Stimulated activated memory B cell treated with anti-CD40 and anti-IgM and Interleukin-4, amounts not matched to agents 10 μg/mL and 1 μg/mL and 100 μg/mL, for 72 hours (primary cell): ENCODE data around the gene C18orf63.

ENCODE experiments used
- ATAC-seq: fragments of 150-1000 bp; cut with Tn5 transposase; 2 replicates; pipeline ENCODE4 v1.10.0; 2021
- H3K27ac Mint-ChIP-seq: one replicate; pipeline ENCODE4 v1.8.0; 2022; ENCODE audit warnings: mild to moderate bottlenecking, mixed read lengths
- H3K27me3 Mint-ChIP-seq: one replicate; pipeline ENCODE4 v1.8.0; 2022; ENCODE audit warnings: mixed read lengths
- H3K36me3 Mint-ChIP-seq: one replicate; pipeline ENCODE4 v1.8.0; 2022; ENCODE audit warnings: mixed read lengths
- H3K4me1 Mint-ChIP-seq: one replicate; pipeline ENCODE4 v1.8.0; 2022; ENCODE audit warnings: mixed read lengths
- H3K4me3 Mint-ChIP-seq: one replicate; pipeline ENCODE4 v1.8.0; 2022; ENCODE audit warnings: mild to moderate bottlenecking, moderate library complexity, mixed read lengths
- H3K9me3 Mint-ChIP-seq: one replicate; pipeline ENCODE4 v1.8.0; 2022; ENCODE audit warnings: mixed read lengths

Gene C18orf63

DNA sequence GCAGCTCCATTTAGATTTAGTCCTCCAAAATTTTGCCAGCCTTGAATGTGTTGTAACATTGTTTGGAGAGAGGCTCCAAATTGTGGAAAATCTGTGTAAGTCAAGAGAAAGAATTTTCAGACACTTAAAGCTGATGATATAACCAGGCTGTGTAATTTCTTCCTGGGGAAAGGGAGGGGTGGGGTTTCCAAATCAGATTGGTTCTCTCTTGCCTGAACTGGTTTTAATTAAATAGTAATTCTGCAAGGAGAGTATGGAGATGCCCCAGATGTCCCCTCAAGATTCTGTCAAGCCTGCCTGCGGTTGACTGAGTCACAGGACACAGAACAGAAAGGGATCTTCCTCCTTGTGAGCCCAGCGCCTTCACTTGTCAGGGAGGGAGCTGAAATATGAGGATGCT, 54.5 kb downstream of the C18orf63 start:
- Mint-ChIP-seq H3K27ac (no peak overlapping the region), H3K4me1 (no peaks in the 10 kb centered on the region), H3K36me3 (no peaks in the 10 kb centered on the region), H3K4me3 (no peak overlapping the region), H3K9me3 (no peaks in the 10 kb centered on the region), H3K27me3 (peaks cover 20% of the 10 kb centered on the region)
- no peak for ATAC-seq

DNA sequence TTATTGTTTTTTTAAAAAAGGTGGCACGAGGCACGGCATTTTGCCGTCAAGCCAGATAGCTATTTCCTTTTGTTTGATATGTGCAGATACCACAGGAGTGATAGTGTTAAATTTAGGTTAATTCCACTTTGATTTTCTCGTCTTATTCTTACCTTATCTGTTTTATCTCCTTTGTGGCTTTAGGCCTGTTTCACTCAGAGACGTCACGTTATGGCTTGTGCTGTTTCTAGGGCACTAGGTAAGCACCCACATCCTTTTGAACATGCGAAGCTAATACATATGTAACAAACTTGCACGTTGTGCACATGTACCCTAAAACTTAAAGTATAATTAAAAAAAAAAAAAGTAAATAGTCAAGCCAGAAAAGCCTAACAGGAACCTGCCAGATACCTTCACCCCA, 57.8 kb downstream of the C18orf63 start:
- H3K27ac Mint-ChIP-seq, result no peak overlapping the region
- no peak overlapping the region for H3K4me3 Mint-ChIP-seq
- no peak for ATAC-seq
- no peaks in the 10 kb centered on the region for H3K36me3 Mint-ChIP-seq
- H3K27me3 Mint-ChIP-seq, result peaks cover 20% of the 10 kb centered on the region
- peaks cover 6% of the 10 kb centered on the region for H3K4me1 Mint-ChIP-seq
- no peaks in the 10 kb centered on the region for H3K9me3 Mint-ChIP-seq

- Mint-ChIP-seq H3K4me1 (peaks cover 8% of the 10 kb centered on the region), H3K27me3 (peaks cover 15% of the 10 kb centered on the region), H3K36me3 (no peaks in the 10 kb centered on the region), H3K9me3 (peaks cover 2% of the 10 kb centered on the region), H3K27ac (no peak overlapping the region), H3K4me3 (no peak overlapping the region)
- no peak for ATAC-seq
Observed at GRCh38 chr18:74375999-74376398, 60.4 kb downstream of the C18orf63 start.

GRCh38 chr18:74376523-74376922, 60.9 kb downstream of the C18orf63 start:
- H3K27me3 Mint-ChIP-seq, result peaks cover 10% of the 10 kb centered on the region
- H3K27ac Mint-ChIP-seq, result no peak overlapping the region
- peaks cover 2% of the 10 kb centered on the region for H3K9me3 Mint-ChIP-seq
- H3K4me3 Mint-ChIP-seq, result no peak overlapping the region
- no peaks in the 10 kb centered on the region for H3K36me3 Mint-ChIP-seq
- ATAC-seq, result no peak
- H3K4me1 Mint-ChIP-seq, result peaks cover 8% of the 10 kb centered on the region

DNA sequence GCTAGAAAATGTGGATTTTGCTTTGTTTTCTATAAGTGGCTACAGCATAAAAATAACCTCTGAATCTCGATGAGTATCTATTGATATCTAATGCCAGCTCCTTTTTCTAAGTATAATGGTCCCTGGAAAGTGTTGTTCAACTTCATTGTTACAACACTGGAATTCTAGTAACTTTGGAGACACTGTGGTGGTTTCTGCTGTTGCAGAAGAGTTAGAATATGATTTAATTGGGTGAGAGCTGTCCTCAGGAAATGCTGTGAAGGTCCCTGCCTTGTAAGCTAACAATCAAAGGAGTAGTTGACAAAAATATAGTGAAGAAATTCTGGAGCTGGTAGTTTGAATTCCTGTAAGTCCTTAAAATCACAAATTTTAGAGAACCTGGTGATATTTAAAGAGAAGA, 62.1 kb downstream of the C18orf63 start:
- H3K27ac Mint-ChIP-seq, result peak overlapping the region; percentile 7
- no peak overlapping the region for H3K4me3 Mint-ChIP-seq
- H3K27me3 Mint-ChIP-seq, result peaks cover 5% of the 10 kb centered on the region
- H3K4me1 Mint-ChIP-seq, result peaks cover 8% of the 10 kb centered on the region
- peaks cover 2% of the 10 kb centered on the region for H3K9me3 Mint-ChIP-seq
- ATAC-seq, result no peak
- no peaks in the 10 kb centered on the region for H3K36me3 Mint-ChIP-seq

DNA sequence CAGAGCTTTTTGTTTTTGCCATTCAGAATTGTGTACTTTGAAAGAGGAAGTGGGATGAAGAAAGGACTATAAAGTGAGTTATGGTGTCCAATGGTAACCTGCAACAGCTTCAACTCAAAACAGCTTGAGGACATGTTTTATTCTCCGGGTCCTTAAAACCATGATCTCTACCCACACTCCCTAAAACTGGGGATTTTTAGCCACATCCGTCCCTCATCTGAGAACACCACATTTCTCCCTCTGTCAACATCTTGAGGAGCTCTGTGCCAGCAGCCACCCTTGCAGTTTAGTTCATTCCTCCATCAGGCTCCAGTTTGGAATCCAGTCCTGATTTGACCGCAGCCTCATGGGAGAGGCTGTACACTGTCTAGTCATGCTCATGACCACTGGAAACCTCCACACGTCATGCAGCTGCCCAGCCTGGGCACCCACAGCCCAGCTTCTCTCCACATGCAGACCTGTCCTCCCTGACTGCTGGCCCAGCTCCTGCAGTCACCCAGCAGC, 62.6 kb downstream of the C18orf63 start:
- H3K36me3 Mint-ChIP-seq, result no peaks in the 10 kb centered on the region
- peaks cover 10% of the 10 kb centered on the region for H3K27me3 Mint-ChIP-seq
- H3K4me1 Mint-ChIP-seq, result peaks cover 8% of the 10 kb centered on the region
- peak overlapping the region; percentile 7 for H3K27ac Mint-ChIP-seq
- no peak overlapping the region for H3K4me3 Mint-ChIP-seq
- peaks cover 2% of the 10 kb centered on the region for H3K9me3 Mint-ChIP-seq
- ATAC-seq, result no peak

DNA sequence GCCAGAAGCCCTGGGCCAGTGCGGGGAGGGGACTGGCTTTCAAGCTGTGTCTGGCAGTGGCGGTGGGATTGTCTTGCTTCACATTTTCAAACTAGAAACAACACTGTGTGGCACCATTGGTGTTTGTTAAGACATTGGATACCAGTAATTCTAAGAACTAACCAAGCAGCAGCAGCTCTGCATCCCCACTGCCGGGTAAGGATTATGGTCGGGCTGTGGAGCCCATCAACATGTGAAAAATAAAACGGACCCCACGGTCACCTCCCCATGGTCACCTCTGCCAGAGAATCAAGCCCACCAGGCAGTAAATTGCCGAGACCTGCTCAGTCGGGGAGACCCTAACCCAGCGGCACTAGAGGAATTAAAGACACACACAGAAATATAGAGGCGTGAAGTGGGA, 65.3 kb downstream of the C18orf63 start:
- Mint-ChIP-seq H3K9me3 (peaks cover 2% of the 10 kb centered on the region), H3K36me3 (no peaks in the 10 kb centered on the region), H3K4me3 (no peak overlapping the region), H3K27me3 (peaks cover 11% of the 10 kb centered on the region), H3K4me1 (peaks cover 8% of the 10 kb centered on the region), H3K27ac (no peak overlapping the region)
- ATAC-seq, result no peak

DNA sequence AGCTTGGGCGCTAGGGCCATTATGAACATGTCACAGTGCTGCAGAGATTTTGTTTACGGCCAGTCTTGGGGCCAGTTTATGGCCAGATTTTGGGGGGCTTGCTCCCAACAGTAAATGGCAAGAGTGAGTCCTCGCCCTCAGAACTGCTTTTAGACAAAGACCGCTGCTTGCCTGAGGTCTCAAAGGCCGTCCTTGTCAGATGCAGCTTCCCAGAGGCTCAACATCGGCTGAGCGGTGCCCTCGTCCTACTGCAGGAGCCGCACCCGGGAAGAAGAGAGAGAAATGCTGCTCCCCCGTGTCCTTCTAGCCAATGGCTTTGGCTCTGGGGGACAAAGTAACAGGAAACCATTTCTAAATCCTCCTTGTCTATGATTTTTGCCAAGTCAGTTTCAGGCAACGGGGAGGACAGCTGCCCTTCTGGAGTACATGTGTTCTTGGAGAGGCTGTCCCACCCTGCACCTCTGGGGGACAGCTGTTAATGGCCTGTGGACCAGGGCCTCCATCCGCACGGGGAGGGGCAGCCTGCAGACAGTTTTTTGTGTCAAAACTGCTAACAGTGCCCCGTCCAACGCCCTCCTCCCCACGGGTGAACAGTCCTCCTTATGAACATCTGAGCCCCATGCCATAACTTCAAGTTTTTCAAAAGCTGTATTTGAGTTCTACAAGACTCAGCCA, 66.1 kb downstream of the C18orf63 start:
- Mint-ChIP-seq H3K27ac (no peak overlapping the region), H3K4me1 (peaks cover 8% of the 10 kb centered on the region), H3K36me3 (no peaks in the 10 kb centered on the region), H3K9me3 (peaks cover 2% of the 10 kb centered on the region), H3K27me3 (peaks cover 12% of the 10 kb centered on the region), H3K4me3 (no peak overlapping the region)
- ATAC-seq, result no peak

- Mint-ChIP-seq H3K27me3 (peaks cover 20% of the 10 kb centered on the region), H3K4me3 (no peak overlapping the region), H3K9me3 (peaks cover 2% of the 10 kb centered on the region), H3K4me1 (peaks cover 8% of the 10 kb centered on the region), H3K36me3 (no peaks in the 10 kb centered on the region), H3K27ac (no peak overlapping the region)
- no peak for ATAC-seq
Observed at GRCh38 chr18:74382481-74383017, 66.9 kb downstream of the C18orf63 start.

- H3K27ac Mint-ChIP-seq, result no peak overlapping the region
- peaks cover 23% of the 10 kb centered on the region for H3K27me3 Mint-ChIP-seq
- no peak for ATAC-seq
- no peaks in the 10 kb centered on the region for H3K9me3 Mint-ChIP-seq
- H3K4me1 Mint-ChIP-seq, result no peaks in the 10 kb centered on the region
- H3K4me3 Mint-ChIP-seq, result no peak overlapping the region
- H3K36me3 Mint-ChIP-seq, result no peaks in the 10 kb centered on the region
Observed at GRCh38 chr18:74387383-74387782, 71.7 kb downstream of the C18orf63 start.

DNA sequence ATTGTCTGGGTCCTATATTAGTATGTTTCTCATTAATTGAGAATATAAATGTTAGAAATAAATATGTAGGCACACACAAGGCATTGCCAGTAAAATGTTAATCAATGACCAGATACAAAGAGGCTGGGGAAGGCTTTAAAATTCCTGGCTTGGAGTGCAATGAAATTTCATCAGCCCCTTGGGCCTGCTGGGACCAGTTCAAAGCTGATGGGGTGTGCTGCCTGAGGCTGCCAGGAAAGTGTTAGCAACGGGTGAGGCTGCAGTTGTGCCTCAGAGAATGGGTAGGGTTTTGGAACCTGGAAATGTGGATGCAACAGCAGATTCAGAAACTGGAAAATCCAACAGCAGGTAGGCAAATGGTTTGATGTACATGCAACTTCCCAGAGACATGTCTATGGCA, 72.6 kb downstream of the C18orf63 start:
- Mint-ChIP-seq H3K9me3 (no peaks in the 10 kb centered on the region), H3K27me3 (peaks cover 23% of the 10 kb centered on the region), H3K4me1 (no peaks in the 10 kb centered on the region), H3K27ac (no peak overlapping the region), H3K4me3 (no peak overlapping the region), H3K36me3 (no peaks in the 10 kb centered on the region)
- ATAC-seq, result no peak

DNA sequence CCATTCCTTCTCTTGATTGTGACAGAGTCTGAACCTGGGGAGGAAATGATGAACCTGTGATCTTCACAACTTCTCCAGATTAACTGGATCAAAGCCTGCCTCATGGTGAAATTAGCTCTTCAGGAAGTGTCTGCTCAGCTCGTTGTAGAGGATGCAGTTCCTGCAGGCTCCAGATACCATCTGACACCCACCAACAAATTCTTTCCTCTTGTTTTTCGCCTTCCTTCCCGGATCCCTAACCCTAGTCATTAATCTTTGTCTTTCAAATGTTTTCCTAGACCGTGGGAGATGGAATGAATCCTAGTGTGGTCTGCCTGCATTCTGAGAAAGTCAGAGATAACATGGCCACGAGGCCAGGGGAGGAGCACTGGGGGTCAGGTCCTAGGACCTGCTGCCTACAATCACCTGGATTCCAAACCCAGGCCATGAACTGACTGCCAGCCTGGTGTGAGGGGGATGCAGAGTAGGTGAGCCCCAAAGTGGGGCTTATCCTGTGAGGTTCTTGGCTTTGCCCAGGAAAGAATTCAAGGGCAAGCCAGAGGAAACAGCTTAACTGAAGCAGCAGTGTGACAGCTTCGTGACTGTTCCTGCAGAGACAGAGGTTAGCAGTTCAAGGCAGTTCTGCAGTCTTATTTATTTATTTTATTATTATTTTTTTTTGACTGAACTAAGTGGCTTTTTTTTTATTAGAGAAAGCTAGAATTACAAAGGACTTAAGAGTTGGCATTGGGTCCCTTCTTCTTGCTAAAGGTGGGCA, 73.7 kb downstream of the C18orf63 start:
- Mint-ChIP-seq H3K27ac (no peak overlapping the region), H3K9me3 (no peaks in the 10 kb centered on the region), H3K36me3 (no peaks in the 10 kb centered on the region), H3K27me3 (peaks cover 29% of the 10 kb centered on the region), H3K4me3 (no peak overlapping the region), H3K4me1 (no peaks in the 10 kb centered on the region)
- ATAC-seq, result no peak

- peaks cover 29% of the 10 kb centered on the region for H3K27me3 Mint-ChIP-seq
- H3K4me3 Mint-ChIP-seq, result no peak overlapping the region
- H3K27ac Mint-ChIP-seq, result no peak overlapping the region
- H3K9me3 Mint-ChIP-seq, result no peaks in the 10 kb centered on the region
- no peaks in the 10 kb centered on the region for H3K36me3 Mint-ChIP-seq
- no peaks in the 10 kb centered on the region for H3K4me1 Mint-ChIP-seq
- no peak for ATAC-seq
Observed at GRCh38 chr18:74389991-74390390, 74.4 kb downstream of the C18orf63 start.

DNA sequence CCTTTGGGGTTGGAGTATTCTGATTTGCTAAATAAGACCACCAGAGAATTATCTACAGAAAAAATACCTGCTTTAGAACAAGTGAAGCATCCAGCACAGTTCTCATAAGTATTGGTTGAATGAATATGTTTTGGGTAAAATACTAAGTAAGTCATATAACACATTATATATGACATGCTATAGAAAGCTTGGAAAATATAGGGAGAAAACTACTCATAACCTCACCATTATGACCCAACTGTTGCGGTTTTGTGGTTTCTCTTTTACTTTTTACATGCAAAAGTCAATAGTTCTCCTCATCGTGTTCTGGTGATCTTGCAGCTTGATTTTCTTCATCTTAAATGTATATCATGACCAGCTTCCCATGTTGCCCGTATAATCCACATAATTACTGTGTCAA, 75.3 kb downstream of the C18orf63 start:
- Mint-ChIP-seq H3K4me1 (no peaks in the 10 kb centered on the region), H3K9me3 (no peaks in the 10 kb centered on the region), H3K36me3 (no peaks in the 10 kb centered on the region), H3K27me3 (peaks cover 35% of the 10 kb centered on the region), H3K4me3 (no peak overlapping the region), H3K27ac (no peak overlapping the region)
- ATAC-seq, result no peak

GRCh38 chr18:74392323-74392722, 76.7 kb downstream of the C18orf63 start:
- no peak overlapping the region for H3K4me3 Mint-ChIP-seq
- H3K27ac Mint-ChIP-seq, result no peak overlapping the region
- ATAC-seq, result no peak
- no peaks in the 10 kb centered on the region for H3K36me3 Mint-ChIP-seq
- peaks cover 37% of the 10 kb centered on the region for H3K27me3 Mint-ChIP-seq
- no peaks in the 10 kb centered on the region for H3K9me3 Mint-ChIP-seq
- H3K4me1 Mint-ChIP-seq, result no peaks in the 10 kb centered on the region

- Mint-ChIP-seq H3K27me3 (peaks cover 42% of the 10 kb centered on the region), H3K9me3 (no peaks in the 10 kb centered on the region), H3K27ac (no peak overlapping the region), H3K4me1 (no peaks in the 10 kb centered on the region), H3K4me3 (no peak overlapping the region), H3K36me3 (no peaks in the 10 kb centered on the region)
- no peak for ATAC-seq
Observed at GRCh38 chr18:74395006-74395405, 79.4 kb downstream of the C18orf63 start.
